NCI-H187 treated with DMSO at 0.1 percent for 48 hours (cell line): ENCODE data around the gene UBAC2.
"Not testable (repeated sequence)": the region's sequence is repeated elsewhere in the genome, so short reads cannot be mapped to it uniquely, and the experiment has no call there.

Experiments
- DNase-seq: peaks from one replicate; lab custom pipeline; 2025; lab: John Stamatoyannopoulos, UW

The UBAC2 gene

GRCh38 chr13:99214731-99215130 is 14.1 kb downstream of the UBAC2 start:
- no peak for DNase-seq

- peak; percentile 46 for DNase-seq
These were observed 14.7 kb downstream of the UBAC2 start for GRCh38 chr13:99215184-99215830.

GRCh38 chr13:99217461-99218110 is 16.9 kb downstream of the UBAC2 start:
- no peak for DNase-seq

- no peak for DNase-seq
These were observed 17.5 kb downstream of the UBAC2 start for GRCh38 chr13:99218126-99218525.

- DNase-seq, result no peak
These were observed 17.9 kb downstream of the UBAC2 start for GRCh38 chr13:99218545-99218944.

- DNase-seq, result no peak
These were observed 18.3 kb downstream of the UBAC2 start for GRCh38 chr13:99218969-99219368.

GRCh38 chr13:99220199-99220935 is 19.7 kb downstream of the UBAC2 start:
- DNase-seq, result no peak

GRCh38 chr13:99221567-99222239 is 21.0 kb downstream of the UBAC2 start:
- no peak for DNase-seq

GRCh38 chr13:99223587-99223986 is 22.9 kb downstream of the UBAC2 start:
- no peak for DNase-seq

GRCh38 chr13:99224021-99224420 is 23.4 kb downstream of the UBAC2 start:
- DNase-seq, result no peak

GRCh38 chr13:99225078-99225477 is 24.4 kb downstream of the UBAC2 start:
- no peak for DNase-seq

- no peak for DNase-seq
These were observed 25.9 kb downstream of the UBAC2 start for GRCh38 chr13:99226513-99226912.

- DNase-seq, result no peak
These were observed 26.8 kb downstream of the UBAC2 start for GRCh38 chr13:99227331-99227900.

- DNase-seq, result no peak
These were observed 27.4 kb downstream of the UBAC2 start for GRCh38 chr13:99227909-99228688.

GRCh38 chr13:99228737-99229691 is 28.4 kb downstream of the UBAC2 start:
- DNase-seq, result no peak

- not testable (repeated sequence) for DNase-seq
These were observed 29.9 kb downstream of the UBAC2 start for GRCh38 chr13:99230588-99230987.

GRCh38 chr13:99230991-99231390 is 30.3 kb downstream of the UBAC2 start:
- DNase-seq, result no peak

- no peak for DNase-seq
These were observed 31.1 kb downstream of the UBAC2 start for GRCh38 chr13:99231721-99232120.

- DNase-seq, result no peak
These were observed 37.5 kb downstream of the UBAC2 start for GRCh38 chr13:99237981-99238662.

GRCh38 chr13:99246100-99246499 is 45.4 kb downstream of the UBAC2 start:
- DNase-seq, result no peak
